Panc1 (cell line): ENCODE results near the gene TMEM247. TPM values are rescaled to one million over a fixed set of nuclear protein-coding genes. Genes with fewer than 3 reads are reported as not detected.

Experiments used
- ATAC-seq: fragments of 200-7000 bp; cut with Tn5 transposase; 2 replicates; pipeline ENCODE4 v1.9.1; 2020; ENCODE audit warnings: mild to moderate bottlenecking, moderate library complexity
- BruUV-seq: library from RNA; stranded (reverse); fragments of 400-500 nt; replicated peaks from 2 replicates; lab custom pipeline; 2021; lab: Mats Ljungman, UMichigan
- CTCF ChIA-PET: fragments of 300-600 bp; sonication (Branson Sonifier 250); formaldehyde crosslinking; loops from one replicate; lab custom pipeline; 2022; ENCODE audit warnings: antibody characterized with exemption; lab: Charles Lee
- POLR2A ChIA-PET: fragments of 300-600 bp; sonication (Branson Sonifier 250); formaldehyde crosslinking; loops from one replicate; lab custom pipeline; 2022; ENCODE audit warnings: antibody characterized with exemption; lab: Charles Lee
- DNase-seq: peaks from one replicate; pipeline ENCODE4 v3.0.0-alpha.2; 2010; ENCODE audit warnings: low read depth, low spot score
- H3K27ac ChIP-seq: 2 replicates; pipeline ENCODE4 v1.5.1; 2011; ENCODE audit warnings: mild to moderate bottlenecking, low read length, inconsistent platforms
- H3K27me3 ChIP-seq: fragments of 200-500 bp; sonication (Bioruptor generic); 2 replicates; pipeline ENCODE4 v1.6.0; 2014; ENCODE audit warnings: low read length, inconsistent platforms; ENCODE audit not compliant: control insufficient read depth, insufficient read depth
- H3K36me3 ChIP-seq: fragments of 200-500 bp; sonication (Bioruptor generic); 2 replicates; pipeline ENCODE4 v1.5.1; 2014; ENCODE audit warnings: inconsistent platforms, mild to moderate bottlenecking, low read length, moderate library complexity; ENCODE audit not compliant: control insufficient read depth, insufficient read depth
- H3K4me1 ChIP-seq: 2 replicates; pipeline ENCODE4 v1.5.1; 2011; ENCODE audit warnings: inconsistent platforms, mild to moderate bottlenecking, low read length, moderate library complexity; ENCODE audit not compliant: control insufficient read depth, insufficient read depth
- H3K4me3 ChIP-seq, 2 experiments: 2 replicates each; pipeline ENCODE4 v1.5.1; 2011 to 2012; ENCODE audit warnings: low read depth in 2 of 2, low read length in 2 of 2, mild to moderate bottlenecking in 2 of 2, inconsistent platforms in 1 of 2, moderate library complexity in 1 of 2
- H3K9me3 ChIP-seq: fragments of 200-500 bp; sonication (Bioruptor generic); 2 replicates; pipeline ENCODE4 v1.5.1; 2014; ENCODE audit warnings: low read depth, mild to moderate bottlenecking, inconsistent platforms, low read length, moderate library complexity; ENCODE audit not compliant: control insufficient read depth, insufficient read depth
- CTCF ChIP-seq: fragments of 450-650 bp; IDR thresholded peaks from 2 replicates; pipeline ENCODE4 v1.5.1; 2017; ENCODE audit warnings: mild to moderate bottlenecking
- POLR2AphosphoS5 ChIP-seq: IDR thresholded peaks from 2 replicates; pipeline ENCODE4 v1.6.1; 2012; ENCODE audit warnings: mild to moderate bottlenecking, low read depth, low read length, moderate library complexity
- REST ChIP-seq, 2 experiments: IDR thresholded peaks; 2 replicates each; pipeline ENCODE4 v1.6.1; 2011 to 2012; ENCODE audit warnings: low read depth in 2 of 2, control low read depth in 1 of 2, low read length in 1 of 2, mild to moderate bottlenecking in 1 of 2, moderate library complexity in 1 of 2; ENCODE audit not compliant: insufficient read depth in 1 of 2
- SIN3A ChIP-seq: IDR thresholded peaks from 2 replicates; pipeline ENCODE4 v1.6.1; 2012; ENCODE audit warnings: low read depth, mild to moderate bottlenecking, low read length, moderate library complexity, borderline replicate concordance; ENCODE audit not compliant: insufficient read depth
- TCF7L2 ChIP-seq: IDR thresholded peaks from 2 replicates; pipeline ENCODE4 v1.6.1; 2011; ENCODE audit warnings: mild to moderate bottlenecking, low read depth, low read length, inconsistent platforms
- in situ Hi-C: cut with HindIII; loops from 2 replicates; pipeline ENCODE4 v1.10.0; 2016; ENCODE audit warnings: low sequenced_read_pairs, low pct_unique_long_range_greater_than_20kb
- intact Hi-C: fragments of 100-400 bp; cut with micrococcal nuclease; formaldehyde crosslinking; loops from one replicate; pipeline ENCODE4 v1.10.0; 2022; ENCODE audit not compliant: unreplicated experiment
- total RNA-seq: library from RNA; stranded (reverse); gene quantifications from one replicate; pipeline ENCODE4 v1.2.1, GENCODE V29; 2021; ENCODE audit not compliant: unreplicated experiment

The TMEM247 gene
- total RNA-seq, 1 experiment from 2014 or later, result not detected

GRCh38 chr2:46438102-46438501 is 41.3 kb upstream of the TMEM247 start:
- intact Hi-C loops, result no loop called here
- Histone ChIP-seq H3K4me3 (no peak overlapping the region), H3K4me1 (no peaks in the 10 kb centered on the region), H3K9me3 (no peaks in the 10 kb centered on the region), H3K27me3 (peaks cover 10% of the 10 kb centered on the region), H3K27ac (no peak overlapping the region), H3K36me3 (no peaks in the 10 kb centered on the region)
- TF ChIP-seq SIN3A (no peak), POLR2AphosphoS5 (no peak), REST (IDR thresholded peaks at IDR 0.05; ENCODE audit: insufficient read depth in 1 of 2, low read depth in 2 of 2, low read length in 1 of 2) (no peak)
- POLR2A ChIA-PET, result interaction anchor here (0.6 kb wide), 1 partner anchor 61 kb away, joined by 3 read pairs; no protein-coding TSS in a partner anchor
- CTCF ChIA-PET, result no interaction called here
- no TSS peak for BruUV-seq
- ATAC-seq (no peak), DNase-seq (no peak)
- in situ Hi-C loops, result no loop called here

- no peak for TF ChIP-seq SIN3A
- TF ChIP-seq TCF7L2, result no peak
- no peak for TF ChIP-seq CTCF
- TF ChIP-seq REST (IDR thresholded peaks at IDR 0.05; ENCODE audit: insufficient read depth in 1 of 2, low read depth in 2 of 2, low read length in 1 of 2), result no peak
- TF ChIP-seq POLR2AphosphoS5, result no peak
- DNase-seq (no peak), ATAC-seq (no peak)
- BruUV-seq, result no TSS peak
- H3K9me3 ChIP-seq, result no peaks in the 10 kb centered on the region
- H3K27ac ChIP-seq, result no peak overlapping the region
- no peaks in the 10 kb centered on the region for H3K36me3 ChIP-seq
- intact Hi-C loops (no loop called here), in situ Hi-C loops (no loop called here)
- no peaks in the 10 kb centered on the region for H3K4me1 ChIP-seq
- POLR2A ChIA-PET, result interaction anchor here (0.6 kb wide), 1 partner anchor 61 kb away, joined by 3 read pairs; no protein-coding TSS in a partner anchor
- H3K4me3 ChIP-seq, result no peak overlapping the region
- H3K27me3 ChIP-seq, result peaks cover 7% of the 10 kb centered on the region
- CTCF ChIA-PET, result no interaction called here
Measured at GRCh38 chr2:46438794-46439193, 40.6 kb upstream of the TMEM247 start.
